Gastroesophageal sphincter (tissue), 4 donors: Measurements from ENCODE around the gene ZDHHC3. TPM values are rescaled to one million over a fixed set of nuclear protein-coding genes. Genes with fewer than 3 reads are reported as not detected.

Experiments used
- ATAC-seq: fragments of 150-250 bp; one replicate; pipeline ENCODE4 v1.9.1; 2016; ENCODE audit warnings: mild to moderate bottlenecking, moderate library complexity
- H3K27ac ChIP-seq, 4 donors: fragments of 200-600 bp; sonication (generic) in 3 of 4; 1 replicate in 3 of 4; 2 replicates in 1 of 4; pipeline ENCODE4 v1.5.1; 2016 to 2019
- H3K27me3 ChIP-seq: fragments of 200-600 bp; sonication (generic); one replicate; pipeline ENCODE4 v1.5.1; 2019
- H3K36me3 ChIP-seq, 2 donors: fragments of 200-600 bp; sonication (generic); one replicate each; pipeline ENCODE4 v1.5.1; 2019; ENCODE audit warnings: control low read depth in 1 of 2
- H3K4me1 ChIP-seq, 3 donors: fragments of 200-600 bp; sonication (generic); 1 replicate in 2 of 3; 2 replicates in 1 of 3; pipeline ENCODE4 v1.5.1; 2016 to 2019; ENCODE audit warnings: control low read depth in 2 of 3
- H3K4me3 ChIP-seq, 2 donors: fragments of 200-600 bp; sonication (generic); one replicate each; pipeline ENCODE4 v1.5.1; 2019; ENCODE audit warnings: mild to moderate bottlenecking in 1 of 2, moderate library complexity in 1 of 2
- H3K9me3 ChIP-seq, 3 donors: fragments of 200-600 bp; sonication (generic); one replicate each; pipeline ENCODE4 v1.5.1; 2017 to 2019; ENCODE audit warnings: control low read depth in 2 of 3
- CTCF ChIP-seq, 4 experiments: fragments of 200-600 bp in 2 of 4; fragments of 450-650 bp in 2 of 4; sonication (generic) in 1 of 4; IDR thresholded peaks; one replicate each; pipeline ENCODE4 v1.5.1; 2017 to 2019; ENCODE audit warnings: antibody characterized with exemption in 4 of 4, mild to moderate bottlenecking in 2 of 4, moderate library complexity in 2 of 4
- EP300 ChIP-seq: sonication (generic); formaldehyde crosslinking; IDR thresholded peaks from one replicate; pipeline ENCODE4 v1.6.1; 2017; ENCODE audit warnings: antibody characterized with exemption, mild to moderate bottlenecking
- POLR2A ChIP-seq, 2 donors: fragments of 450-650 bp; IDR thresholded peaks; one replicate each; pipeline ENCODE4 v1.6.1; 2017; ENCODE audit warnings: antibody characterized with exemption in 2 of 2, mild to moderate bottlenecking in 2 of 2, moderate library complexity in 1 of 2
- POLR2AphosphoS5 ChIP-seq: sonication (generic); formaldehyde crosslinking; IDR thresholded peaks from one replicate; pipeline ENCODE4 v1.6.1; 2017; ENCODE audit warnings: antibody characterized with exemption
- WGBS, 2 donors: methylation state at CpG; one replicate each; pipeline ENCODE4 v1.1.5; 2018; ENCODE audit warnings: low coverage in 1 of 2; 5-methylcytosine and 5-hydroxymethylcytosine counted together
- total RNA-seq, 4 donors: library from RNA; depleted of rRNA; stranded (reverse); fragments of >200 nt; gene quantifications; one replicate each; pipeline ENCODE4 v1.1.0, GENCODE V29; 2016

The ZDHHC3 gene
- total RNA-seq, 4 donors from 2014 or later, result 66.6 to 91.2 (median 78.5) TPM

GRCh38 chr3:44899683-44900367 is 76.1 kb downstream of the ZDHHC3 start:
- no peak for ATAC-seq
- Histone ChIP-seq H3K4me1 (no peaks in the 10 kb centered on the region), H3K9me3 (no peaks in the 10 kb centered on the region), H3K36me3 (no peaks in the 10 kb centered on the region), H3K4me3 (no peak overlapping the region), H3K27ac (no peak overlapping the region), H3K27me3 (peaks cover 46% of the 10 kb centered on the region)
- WGBS, 2 donors, result 33 to 48% methylated on average over 3 to 12 of the region's 13 CpGs
- TF ChIP-seq POLR2AphosphoS5 (no peak), CTCF (IDR thresholded peaks at IDR 0.05) (no peak), POLR2A (IDR thresholded peaks at IDR 0.05) (no peak), EP300 (no peak)

DNA sequence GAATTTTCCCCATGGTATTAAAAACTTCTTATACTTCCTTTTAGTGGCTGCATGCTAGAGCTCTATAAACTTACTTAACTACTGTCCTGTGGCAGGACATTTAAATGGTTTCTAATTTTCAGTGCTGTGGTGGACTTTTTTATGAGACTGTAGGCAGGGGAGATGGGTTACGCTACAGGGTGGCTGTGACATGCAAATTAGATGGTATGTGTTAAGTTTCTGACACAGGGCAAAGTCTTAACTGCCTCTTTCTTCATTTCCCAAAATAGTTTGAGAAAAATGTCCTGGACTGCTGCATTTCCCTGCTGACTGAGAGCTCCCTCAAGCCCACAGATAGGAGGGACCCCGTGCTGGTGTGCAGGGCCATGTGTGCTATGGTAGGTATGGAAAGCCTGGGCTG is 79.5 kb downstream of the ZDHHC3 start:
- H3K36me3 ChIP-seq, result no peaks in the 10 kb centered on the region
- H3K4me1 ChIP-seq, result no peaks in the 10 kb centered on the region
- TF ChIP-seq EP300 (no peak), POLR2A (IDR thresholded peaks at IDR 0.05) (no peak), CTCF (IDR thresholded peaks at IDR 0.05) (no peak), POLR2AphosphoS5 (no peak)
- H3K27me3 ChIP-seq, result peaks cover 42% of the 10 kb centered on the region
- H3K9me3 ChIP-seq, result no peaks in the 10 kb centered on the region
- H3K27ac ChIP-seq, result no peak overlapping the region
- H3K4me3 ChIP-seq, result no peak overlapping the region
- WGBS, 2 donors, result 60 to 78% methylated on average over 1 to 2 of the region's 2 CpGs
- no peak for ATAC-seq

DNA sequence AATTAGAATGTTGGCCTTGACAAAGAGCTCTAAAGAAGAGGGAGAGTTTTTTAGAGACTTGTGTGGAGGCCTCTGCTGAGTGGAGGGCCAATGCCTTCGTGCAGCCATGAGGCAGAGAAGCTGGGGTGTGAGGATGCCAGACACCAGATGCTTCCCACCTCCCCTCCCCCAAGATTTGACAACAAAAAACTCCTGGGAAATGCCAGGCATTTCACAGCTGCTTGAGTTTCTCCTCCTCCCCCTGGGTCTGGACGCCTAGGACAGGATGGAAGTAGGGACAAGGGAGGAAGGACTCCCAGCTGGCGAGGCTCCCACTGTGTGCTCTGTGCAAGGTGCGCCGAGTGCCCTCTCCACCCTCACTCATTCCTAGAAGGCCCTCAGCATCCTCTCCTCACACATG is 81.5 kb downstream of the ZDHHC3 start:
- Histone ChIP-seq H3K36me3 (no peaks in the 10 kb centered on the region), H3K9me3 (no peaks in the 10 kb centered on the region), H3K4me1 (no peaks in the 10 kb centered on the region), H3K27ac (no peak overlapping the region), H3K27me3 (peaks cover 23% of the 10 kb centered on the region), H3K4me3 (no peak overlapping the region)
- no peak for TF ChIP-seq POLR2A (IDR thresholded peaks at IDR 0.05)
- TF ChIP-seq CTCF (IDR thresholded peaks at IDR 0.05), result no peak
- TF ChIP-seq EP300, result no peak
- no peak for TF ChIP-seq POLR2AphosphoS5
- WGBS, 2 donors, result no CpG with 5 or more reads among the region's 5 CpGs
- ATAC-seq, result no peak

- 83% methylated on average over 1 of the region's 2 CpGs; no CpG with 5 or more reads in 1 of the 2 donors for WGBS, 2 donors
- no peaks in the 10 kb centered on the region for H3K36me3 ChIP-seq
- TF ChIP-seq POLR2A (IDR thresholded peaks at IDR 0.05), result no peak
- no peak for TF ChIP-seq CTCF (IDR thresholded peaks at IDR 0.05)
- no peak for TF ChIP-seq EP300
- TF ChIP-seq POLR2AphosphoS5, result no peak
- ATAC-seq, result no peak
- no peak overlapping the region for H3K27ac ChIP-seq
- no peak overlapping the region for H3K4me3 ChIP-seq
- H3K4me1 ChIP-seq, result no peaks in the 10 kb centered on the region
- H3K27me3 ChIP-seq, result peaks cover 9% of the 10 kb centered on the region
- no peaks in the 10 kb centered on the region for H3K9me3 ChIP-seq
Measured at GRCh38 chr3:44893097-44893496, 82.9 kb downstream of the ZDHHC3 start.

- Histone ChIP-seq H3K4me1 (no peaks in the 10 kb centered on the region), H3K4me3 (no peak overlapping the region), H3K36me3 (no peaks in the 10 kb centered on the region), H3K9me3 (no peaks in the 10 kb centered on the region), H3K27ac (no peak overlapping the region), H3K27me3 (peaks cover 8% of the 10 kb centered on the region)
- no peak for ATAC-seq
- TF ChIP-seq EP300, result no peak
- TF ChIP-seq POLR2A (IDR thresholded peaks at IDR 0.05), result no peak
- no peak for TF ChIP-seq POLR2AphosphoS5
- no peak for TF ChIP-seq CTCF (IDR thresholded peaks at IDR 0.05)
- WGBS, 2 donors, result 51 to 72% methylated on average over 3 of the region's 3 CpGs
Measured at GRCh38 chr3:44892689-44893088, 83.3 kb downstream of the ZDHHC3 start.
